ENCODE data around the gene CBFA2T3. TPM values are rescaled to one million over a fixed set of nuclear protein-coding genes. Genes with fewer than 3 reads are reported as not detected.

Gene CBFA2T3
- total RNA-seq, 1 donor from 2014 or later: not detected

GRCh38 chr16:88911946-88912310 lies 65.1 kb downstream of the CBFA2T3 start:
- intact Hi-C loops (cut with micrococcal nuclease): no loop called here
- Mint-ChIP-seq H3K4me3 (no peak overlapping the region), H3K4me1 (no peaks in the 10 kb centered on the region), H3K36me3 (ENCODE audit: low read depth) (no peaks in the 10 kb centered on the region), H3K9me3 (peaks cover 6% of the 10 kb centered on the region), H3K27ac (no peak overlapping the region), H3K27me3 (no peaks in the 10 kb centered on the region)
- DNase-seq: no peak

GRCh38 chr16:88911136-88911945 lies 65.7 kb downstream of the CBFA2T3 start:
- H3K36me3 Mint-ChIP-seq (ENCODE audit: low read depth): no peaks in the 10 kb centered on the region
- no peak overlapping the region for H3K4me3 Mint-ChIP-seq
- no peak for DNase-seq
- no peaks in the 10 kb centered on the region for H3K4me1 Mint-ChIP-seq
- intact Hi-C loops (cut with micrococcal nuclease): no loop called here
- peaks cover 6% of the 10 kb centered on the region for H3K9me3 Mint-ChIP-seq
- H3K27me3 Mint-ChIP-seq: no peaks in the 10 kb centered on the region
- no peak overlapping the region for H3K27ac Mint-ChIP-seq

- DNase-seq: no peak
- Mint-ChIP-seq H3K36me3 (ENCODE audit: low read depth) (no peaks in the 10 kb centered on the region), H3K27me3 (no peaks in the 10 kb centered on the region), H3K27ac (no peak overlapping the region), H3K9me3 (no peaks in the 10 kb centered on the region), H3K4me1 (no peaks in the 10 kb centered on the region), H3K4me3 (no peak overlapping the region)
- intact Hi-C loops (cut with micrococcal nuclease): no loop called here
Measured at GRCh38 chr16:88910284-88911135, 66.5 kb downstream of the CBFA2T3 start.

GRCh38 chr16:88909431-88910210 lies 67.4 kb downstream of the CBFA2T3 start:
- H3K36me3 Mint-ChIP-seq (ENCODE audit: low read depth): no peaks in the 10 kb centered on the region
- no peak for DNase-seq
- no peak overlapping the region for H3K27ac Mint-ChIP-seq
- H3K27me3 Mint-ChIP-seq: no peaks in the 10 kb centered on the region
- H3K9me3 Mint-ChIP-seq: no peaks in the 10 kb centered on the region
- no peaks in the 10 kb centered on the region for H3K4me1 Mint-ChIP-seq
- H3K4me3 Mint-ChIP-seq: no peak overlapping the region
- intact Hi-C loops (cut with micrococcal nuclease): no loop called here

- H3K4me3 Mint-ChIP-seq: no peak overlapping the region
- DNase-seq: no peak
- H3K36me3 Mint-ChIP-seq (ENCODE audit: low read depth): no peaks in the 10 kb centered on the region
- H3K27me3 Mint-ChIP-seq: no peaks in the 10 kb centered on the region
- no peaks in the 10 kb centered on the region for H3K9me3 Mint-ChIP-seq
- intact Hi-C loops (cut with micrococcal nuclease): no loop called here
- H3K4me1 Mint-ChIP-seq: no peaks in the 10 kb centered on the region
- H3K27ac Mint-ChIP-seq: no peak overlapping the region
Measured at GRCh38 chr16:88908307-88908706, 68.7 kb downstream of the CBFA2T3 start.

- Mint-ChIP-seq H3K27ac (no peak overlapping the region), H3K27me3 (no peaks in the 10 kb centered on the region), H3K36me3 (ENCODE audit: low read depth) (no peaks in the 10 kb centered on the region), H3K9me3 (no peaks in the 10 kb centered on the region), H3K4me1 (no peaks in the 10 kb centered on the region), H3K4me3 (no peak overlapping the region)
- intact Hi-C loops (cut with micrococcal nuclease): no loop called here
- no peak for DNase-seq
Measured at GRCh38 chr16:88907768-88908167, 69.2 kb downstream of the CBFA2T3 start.

GRCh38 chr16:88906535-88907105 lies 70.4 kb downstream of the CBFA2T3 start:
- H3K36me3 Mint-ChIP-seq (ENCODE audit: low read depth): no peaks in the 10 kb centered on the region
- no peak for DNase-seq
- H3K4me1 Mint-ChIP-seq: no peaks in the 10 kb centered on the region
- H3K27ac Mint-ChIP-seq: no peak overlapping the region
- intact Hi-C loops (cut with micrococcal nuclease): no loop called here
- no peaks in the 10 kb centered on the region for H3K27me3 Mint-ChIP-seq
- no peaks in the 10 kb centered on the region for H3K9me3 Mint-ChIP-seq
- H3K4me3 Mint-ChIP-seq: no peak overlapping the region

GRCh38 chr16:88906020-88906419 lies 71.0 kb downstream of the CBFA2T3 start:
- H3K36me3 Mint-ChIP-seq (ENCODE audit: low read depth): no peaks in the 10 kb centered on the region
- DNase-seq: no peak

GRCh38 chr16:88905563-88905962 lies 71.4 kb downstream of the CBFA2T3 start:
- H3K36me3 Mint-ChIP-seq (ENCODE audit: low read depth): no peaks in the 10 kb centered on the region
- no peak for DNase-seq
- H3K4me3 Mint-ChIP-seq: no peak overlapping the region
- intact Hi-C loops (cut with micrococcal nuclease): no loop called here
- H3K4me1 Mint-ChIP-seq: no peaks in the 10 kb centered on the region
- H3K27ac Mint-ChIP-seq: no peak overlapping the region
- H3K9me3 Mint-ChIP-seq: no peaks in the 10 kb centered on the region
- H3K27me3 Mint-ChIP-seq: no peaks in the 10 kb centered on the region

More at GRCh38 chr16:88906020-88906419, 71.0 kb downstream of the CBFA2T3 start:
- no peaks in the 10 kb centered on the region for H3K4me1 Mint-ChIP-seq
- intact Hi-C loops (cut with micrococcal nuclease): no loop called here
- no peak overlapping the region for H3K4me3 Mint-ChIP-seq
- H3K27me3 Mint-ChIP-seq: no peaks in the 10 kb centered on the region
- no peaks in the 10 kb centered on the region for H3K9me3 Mint-ChIP-seq
- no peak overlapping the region for H3K27ac Mint-ChIP-seq

- no peak for DNase-seq
- no peak overlapping the region for H3K4me3 Mint-ChIP-seq
- H3K4me1 Mint-ChIP-seq: no peaks in the 10 kb centered on the region
- H3K9me3 Mint-ChIP-seq: no peaks in the 10 kb centered on the region
- no peaks in the 10 kb centered on the region for H3K27me3 Mint-ChIP-seq
- no peaks in the 10 kb centered on the region for H3K36me3 Mint-ChIP-seq (ENCODE audit: low read depth)
- intact Hi-C loops (cut with micrococcal nuclease): no loop called here
- H3K27ac Mint-ChIP-seq: no peak overlapping the region
Measured at GRCh38 chr16:88904676-88905365, 72.2 kb downstream of the CBFA2T3 start.

- no peaks in the 10 kb centered on the region for H3K36me3 Mint-ChIP-seq (ENCODE audit: low read depth)
- H3K4me1 Mint-ChIP-seq: no peaks in the 10 kb centered on the region
- H3K27ac Mint-ChIP-seq: no peak overlapping the region
- no peak overlapping the region for H3K4me3 Mint-ChIP-seq
- intact Hi-C loops (cut with micrococcal nuclease): no loop called here
- no peaks in the 10 kb centered on the region for H3K27me3 Mint-ChIP-seq
- DNase-seq: no peak
- H3K9me3 Mint-ChIP-seq: no peaks in the 10 kb centered on the region
Measured at GRCh38 chr16:88903267-88903666, 73.7 kb downstream of the CBFA2T3 start.

- Mint-ChIP-seq H3K4me3 (no peak overlapping the region), H3K27me3 (no peaks in the 10 kb centered on the region), H3K36me3 (ENCODE audit: low read depth) (no peaks in the 10 kb centered on the region), H3K4me1 (no peaks in the 10 kb centered on the region), H3K9me3 (no peaks in the 10 kb centered on the region), H3K27ac (no peak overlapping the region)
- intact Hi-C loops (cut with micrococcal nuclease): no loop called here
- no peak for DNase-seq
Measured at GRCh38 chr16:88902744-88903143, 74.3 kb downstream of the CBFA2T3 start.

GRCh38 chr16:88901718-88902337 lies 75.2 kb downstream of the CBFA2T3 start:
- no peak overlapping the region for H3K4me3 Mint-ChIP-seq
- H3K27me3 Mint-ChIP-seq: no peaks in the 10 kb centered on the region
- H3K9me3 Mint-ChIP-seq: no peaks in the 10 kb centered on the region
- intact Hi-C loops (cut with micrococcal nuclease): no loop called here
- DNase-seq: no peak
- no peaks in the 10 kb centered on the region for H3K4me1 Mint-ChIP-seq
- no peaks in the 10 kb centered on the region for H3K36me3 Mint-ChIP-seq (ENCODE audit: low read depth)
- H3K27ac Mint-ChIP-seq: no peak overlapping the region
